Lung microvascular endothelial cell (primary cell): Measurements from ENCODE around the gene CRIM1. TPM values are rescaled to one million over a fixed set of nuclear protein-coding genes. Genes with fewer than 3 reads are reported as not detected.
"Not testable (repeated sequence)": the region's sequence is repeated elsewhere in the genome, so short reads cannot be mapped to it uniquely, and the experiment has no call there.

ENCODE experiments used
- DNase-seq, 2 donors: peaks; one replicate each; pipeline versions ENCODE4 v3.0.0 to v3.0.0-alpha.2; 2010; ENCODE audit warnings: low read depth in 2 of 2
- total RNA-seq: library from RNA; depleted of rRNA; stranded (reverse); fragments of >200 nt; gene quantifications from 2 replicates; pipeline ENCODE4 v1.2.1, GENCODE V29; 2014

Gene CRIM1, protein sequence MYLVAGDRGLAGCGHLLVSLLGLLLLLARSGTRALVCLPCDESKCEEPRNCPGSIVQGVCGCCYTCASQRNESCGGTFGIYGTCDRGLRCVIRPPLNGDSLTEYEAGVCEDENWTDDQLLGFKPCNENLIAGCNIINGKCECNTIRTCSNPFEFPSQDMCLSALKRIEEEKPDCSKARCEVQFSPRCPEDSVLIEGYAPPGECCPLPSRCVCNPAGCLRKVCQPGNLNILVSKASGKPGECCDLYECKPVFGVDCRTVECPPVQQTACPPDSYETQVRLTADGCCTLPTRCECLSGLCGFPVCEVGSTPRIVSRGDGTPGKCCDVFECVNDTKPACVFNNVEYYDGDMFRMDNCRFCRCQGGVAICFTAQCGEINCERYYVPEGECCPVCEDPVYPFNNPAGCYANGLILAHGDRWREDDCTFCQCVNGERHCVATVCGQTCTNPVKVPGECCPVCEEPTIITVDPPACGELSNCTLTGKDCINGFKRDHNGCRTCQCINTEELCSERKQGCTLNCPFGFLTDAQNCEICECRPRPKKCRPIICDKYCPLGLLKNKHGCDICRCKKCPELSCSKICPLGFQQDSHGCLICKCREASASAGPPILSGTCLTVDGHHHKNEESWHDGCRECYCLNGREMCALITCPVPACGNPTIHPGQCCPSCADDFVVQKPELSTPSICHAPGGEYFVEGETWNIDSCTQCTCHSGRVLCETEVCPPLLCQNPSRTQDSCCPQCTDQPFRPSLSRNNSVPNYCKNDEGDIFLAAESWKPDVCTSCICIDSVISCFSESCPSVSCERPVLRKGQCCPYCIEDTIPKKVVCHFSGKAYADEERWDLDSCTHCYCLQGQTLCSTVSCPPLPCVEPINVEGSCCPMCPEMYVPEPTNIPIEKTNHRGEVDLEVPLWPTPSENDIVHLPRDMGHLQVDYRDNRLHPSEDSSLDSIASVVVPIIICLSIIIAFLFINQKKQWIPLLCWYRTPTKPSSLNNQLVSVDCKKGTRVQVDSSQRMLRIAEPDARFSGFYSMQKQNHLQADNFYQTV
- 420 and 583 TPM in 2 replicates for total RNA-seq

DNA sequence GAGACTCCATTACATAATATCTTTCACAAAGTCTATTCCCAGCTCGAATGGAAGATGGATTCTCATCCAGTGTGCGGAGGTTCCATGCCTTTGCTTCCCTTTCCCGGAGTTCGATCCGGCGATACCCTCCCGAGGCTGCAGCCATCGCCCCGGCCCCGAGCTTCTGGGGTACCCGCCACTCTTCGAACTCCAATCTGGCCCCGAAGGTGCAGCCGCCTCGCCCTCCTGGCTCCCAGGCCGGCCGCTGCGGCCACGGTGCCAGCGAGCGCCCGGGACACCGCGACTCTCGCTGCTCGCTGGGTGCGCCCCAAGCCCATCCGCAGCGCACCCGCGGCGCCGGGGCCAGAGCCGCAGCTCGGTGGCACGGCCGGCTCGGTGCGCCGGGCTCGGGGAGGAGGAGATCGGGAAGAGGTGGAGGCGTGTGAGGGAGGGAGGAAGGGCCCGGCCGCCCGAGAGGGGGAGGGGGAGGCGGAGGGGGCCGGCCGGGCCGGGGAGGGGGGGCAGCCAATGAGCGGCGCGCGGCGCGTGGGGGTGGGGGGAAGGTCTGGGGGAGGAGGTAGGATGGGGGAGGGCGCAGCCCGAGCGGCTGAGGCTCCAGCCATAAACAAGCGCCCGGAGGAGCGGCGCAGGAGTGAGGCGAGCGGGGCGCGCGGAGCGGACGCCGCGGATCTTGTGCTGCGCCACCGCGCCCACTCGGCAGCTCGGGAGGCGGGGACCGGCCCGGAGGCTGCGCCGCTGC, at the start of gene CRIM1:
Gene CRIM1, plus strand, starts transcription at position 628 of the 739 bp plus-strand sequence. CDS start 515 bp downstream, outside the sequence.
- peak; percentile 95 for DNase-seq

DNA sequence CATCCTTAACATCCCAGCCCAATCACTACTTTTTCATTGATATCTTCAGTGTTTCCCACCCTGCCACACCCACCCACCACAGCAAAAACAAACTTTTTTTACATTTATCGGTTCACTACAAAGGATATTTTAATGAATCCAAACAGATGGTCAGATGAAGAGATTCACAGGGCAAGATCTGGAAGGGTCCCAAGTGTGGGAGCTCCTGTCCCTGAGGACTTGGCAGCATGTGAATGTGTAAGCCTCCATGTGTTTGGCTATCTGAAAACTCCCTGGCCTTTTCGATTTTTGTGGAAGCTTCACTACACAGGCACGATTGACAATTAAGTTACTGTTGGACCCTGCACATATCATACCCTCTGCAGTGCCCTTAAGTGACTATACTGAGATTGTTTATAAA, 48.1 kb upstream of the CRIM1 start:
- no peak for DNase-seq

DNA sequence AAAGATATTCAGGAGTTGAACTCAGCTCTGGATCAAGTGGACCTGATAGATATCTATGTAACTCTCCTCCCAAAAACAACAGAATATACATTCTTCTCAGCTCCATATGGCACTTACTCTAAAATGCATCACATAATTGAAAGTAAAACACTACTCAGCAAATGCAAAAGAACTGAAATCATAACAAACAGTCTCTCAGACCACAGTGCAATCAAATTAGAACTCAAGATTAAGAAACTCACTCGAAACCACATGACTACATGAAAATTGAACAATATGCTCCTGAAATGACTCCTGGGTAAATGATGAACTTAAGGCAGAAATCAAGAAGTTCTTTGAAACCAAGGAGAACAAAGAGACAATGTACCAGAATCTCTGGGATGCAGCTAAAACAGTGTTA, 45.1 kb upstream of the CRIM1 start:
- DNase-seq: not testable (repeated sequence)

DNA sequence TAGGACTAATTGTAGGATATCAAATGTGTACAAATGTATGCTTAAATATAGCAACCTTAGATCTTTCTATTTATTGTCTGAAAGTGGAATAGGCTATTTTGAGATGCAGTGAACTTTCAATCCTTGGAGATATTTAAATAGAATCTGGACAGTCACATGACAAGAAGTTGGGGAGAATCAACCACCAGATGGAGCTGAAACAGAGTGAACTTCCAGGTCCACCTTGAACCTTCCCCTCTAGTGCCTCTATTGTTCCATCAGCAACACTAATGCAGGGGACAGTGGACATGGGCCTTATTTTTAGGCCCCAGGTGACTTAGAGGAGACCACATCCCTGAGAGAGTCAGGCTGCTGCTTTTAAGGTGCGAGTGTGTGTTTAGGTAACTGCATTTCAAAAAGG, 37.0 kb upstream of the CRIM1 start:
- peak; percentile 12 to 26 for DNase-seq

DNA sequence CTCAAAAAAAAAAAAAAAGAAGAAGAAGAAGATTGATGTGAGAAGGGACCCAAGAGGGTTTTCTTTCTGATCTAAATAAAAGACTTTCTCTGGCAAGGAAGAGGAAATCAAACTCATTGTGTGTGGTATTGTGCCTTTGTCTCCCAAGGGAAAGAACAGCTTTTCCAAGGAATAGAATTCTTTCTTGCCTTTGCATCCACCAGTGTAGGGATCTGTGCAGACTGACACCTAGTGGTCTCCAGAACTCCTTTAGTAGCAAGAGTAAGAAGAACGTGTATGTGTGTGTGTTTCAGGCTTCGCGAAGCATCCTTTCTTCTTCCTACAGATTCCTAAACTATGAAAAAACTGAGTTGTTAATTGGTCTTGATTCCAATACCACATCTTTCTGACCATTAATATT, 33.5 kb upstream of the CRIM1 start:
- peak; percentile 42 to 77 for DNase-seq

DNA sequence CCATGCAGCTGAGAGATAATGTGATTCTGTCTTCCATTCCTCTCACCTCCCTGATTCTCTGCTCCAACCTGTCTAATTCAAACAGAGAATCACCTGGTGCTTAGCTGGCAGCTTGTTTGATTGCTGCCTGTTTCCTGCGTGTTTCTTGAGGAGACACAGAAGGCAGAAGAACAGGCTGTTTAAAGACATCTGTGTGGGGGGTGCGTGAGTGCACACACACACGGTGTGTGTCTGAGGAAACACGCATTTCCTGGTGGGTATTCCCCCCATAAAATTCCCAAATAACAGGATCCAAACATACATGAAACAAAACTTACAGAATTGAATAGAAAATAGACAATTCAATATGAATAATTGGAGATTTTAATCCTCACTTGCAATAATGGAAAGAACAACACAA, 29.3 kb upstream of the CRIM1 start:
- DNase-seq: peak; percentile 2 to 69

DNA sequence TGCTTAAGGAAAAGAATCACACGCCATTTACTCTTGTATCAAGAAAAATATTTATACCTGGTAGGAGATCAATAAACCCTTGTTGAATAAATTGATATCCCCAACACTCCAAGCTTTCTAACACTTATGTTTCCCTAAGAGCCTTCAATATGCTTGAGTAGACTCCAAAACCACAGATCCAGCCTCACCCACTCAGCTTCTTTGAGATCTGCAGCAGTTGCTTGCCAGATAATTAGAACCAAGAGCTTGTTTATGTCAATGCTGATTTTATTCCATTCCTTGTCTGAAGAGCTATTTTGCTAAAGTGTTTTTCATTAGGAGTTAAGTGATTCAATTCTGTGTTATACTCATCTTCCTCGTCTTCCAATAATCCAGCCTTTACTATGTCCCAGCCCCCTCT, 26.3 kb upstream of the CRIM1 start:
- no peak for DNase-seq

DNA sequence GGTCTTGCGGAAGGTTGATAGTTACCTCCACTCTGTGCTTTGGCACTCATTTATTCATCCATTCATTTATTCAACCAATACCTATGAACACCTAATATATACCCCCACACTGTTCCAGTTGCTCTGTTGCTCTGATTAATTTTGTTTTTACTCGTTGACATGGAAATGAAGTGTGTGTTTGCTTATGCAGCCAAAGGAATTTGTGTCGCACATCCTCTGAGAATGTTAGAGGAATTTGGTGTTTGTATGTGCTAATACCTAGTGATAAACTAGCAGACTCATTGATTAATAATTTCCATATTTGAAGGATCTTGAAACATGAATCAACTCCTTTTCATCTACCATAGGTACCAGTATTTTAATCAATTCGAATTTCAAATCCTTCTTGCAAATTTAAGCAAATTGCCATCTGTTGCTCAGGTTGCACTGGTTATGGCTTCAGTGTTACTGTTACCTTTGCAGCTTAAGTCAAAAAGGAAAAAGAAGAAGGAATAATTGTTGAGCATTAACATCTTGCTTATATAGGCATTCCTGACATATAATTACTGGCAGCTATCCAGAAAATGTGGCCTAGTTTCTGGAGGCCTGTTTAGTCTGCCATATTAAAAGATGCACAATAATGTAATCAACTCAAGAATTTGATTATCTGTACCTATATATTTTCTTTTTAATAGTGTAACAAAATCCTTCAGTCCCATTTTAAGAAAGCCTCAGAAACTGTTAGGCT, 25.7 kb upstream of the CRIM1 start:
- DNase-seq: peak in 1 of 2 donors; percentile 68

DNA sequence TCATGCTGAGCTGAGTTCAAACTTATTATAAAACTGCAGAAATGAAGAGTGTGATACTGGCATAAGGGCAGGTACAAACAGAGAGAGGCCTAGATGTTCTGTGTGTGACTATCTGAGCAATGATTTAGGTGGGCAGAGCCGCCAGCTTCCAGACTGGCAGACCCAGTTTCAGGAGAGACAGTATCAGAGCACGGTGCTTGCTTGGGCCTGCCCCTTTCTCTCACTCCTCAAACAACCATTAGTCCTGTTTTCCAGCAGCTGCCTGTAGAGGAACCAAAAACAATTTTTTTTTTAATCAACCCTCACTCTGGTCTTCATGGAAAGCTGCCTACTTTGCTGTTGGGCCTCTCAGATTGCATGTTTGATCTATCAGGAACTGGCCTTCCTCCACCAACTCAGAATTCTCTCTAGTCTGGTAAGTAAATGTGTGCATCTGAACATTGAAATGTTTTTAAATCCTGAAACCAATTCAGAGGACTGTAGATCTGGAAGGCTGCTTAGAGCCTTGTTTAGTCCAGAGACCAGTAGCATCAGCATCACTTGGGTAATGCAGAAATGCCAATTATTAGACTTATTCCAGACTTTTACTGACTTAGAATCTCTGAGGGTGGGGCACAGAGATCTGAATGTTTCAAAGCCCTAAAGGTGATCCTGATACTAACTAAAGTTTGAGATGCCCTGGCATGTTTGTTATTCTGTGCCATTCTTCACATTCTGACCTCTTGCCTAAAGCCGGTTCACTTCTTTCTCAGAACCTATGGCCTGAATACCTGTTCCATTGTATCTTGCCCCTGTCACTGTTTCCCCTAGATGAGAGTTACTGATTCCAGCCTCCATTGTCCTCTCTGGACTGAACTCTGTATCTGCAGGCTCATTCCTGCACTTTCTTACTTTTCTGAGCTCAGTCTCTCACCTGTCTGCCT, 24.8 kb upstream of the CRIM1 start:
- no peak for DNase-seq

DNA sequence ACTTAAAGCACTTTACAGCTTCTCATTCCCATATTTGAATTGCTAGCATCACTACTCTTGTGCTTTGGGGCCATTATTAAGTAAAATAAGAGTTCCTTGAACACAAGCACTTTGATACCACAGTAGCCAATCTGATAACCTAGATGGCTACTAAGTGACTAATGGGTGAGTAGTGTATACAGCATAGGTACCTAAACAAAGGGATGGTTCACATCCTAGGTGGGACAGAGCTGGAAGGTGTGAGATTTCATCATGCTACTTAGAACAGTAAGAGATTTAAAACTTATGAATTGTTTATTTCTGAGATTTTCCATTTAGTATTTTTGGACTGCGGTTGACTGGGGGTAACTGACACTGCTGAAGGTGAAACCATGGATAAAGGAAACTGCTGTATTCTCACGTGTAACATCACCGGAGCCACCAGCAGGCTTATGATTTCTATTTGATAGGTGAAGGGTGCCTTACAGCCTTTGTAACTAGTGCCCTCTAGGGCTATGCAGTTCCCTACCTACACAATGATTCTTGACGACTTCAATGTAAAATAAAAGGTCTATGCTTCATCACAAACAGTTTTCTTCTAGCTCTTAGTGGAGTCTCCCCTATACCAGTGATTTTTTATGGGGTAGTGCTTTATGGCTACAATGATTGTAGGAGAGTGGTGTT, 22.1 kb upstream of the CRIM1 start:
- no peak for DNase-seq

DNA sequence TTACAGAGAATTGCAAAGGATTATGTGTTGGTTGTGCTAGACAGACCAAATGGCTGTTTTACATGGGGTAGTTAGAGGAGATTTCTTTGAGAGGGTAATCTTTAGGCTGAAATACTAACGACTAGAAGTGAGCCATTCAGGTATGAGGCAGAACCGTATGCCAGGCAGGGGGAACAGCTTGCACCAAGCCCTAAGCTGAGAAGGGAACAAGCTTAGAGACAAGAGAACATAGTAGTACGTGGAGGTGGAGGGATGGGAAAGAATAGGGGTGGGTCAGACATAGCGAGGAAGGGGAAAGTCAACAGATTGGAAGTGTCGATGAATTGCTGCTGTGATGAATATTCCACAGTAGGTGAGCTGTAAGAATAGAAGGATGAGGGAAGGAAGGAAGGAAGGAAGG, 20.0 kb upstream of the CRIM1 start:
- no peak for DNase-seq

DNA sequence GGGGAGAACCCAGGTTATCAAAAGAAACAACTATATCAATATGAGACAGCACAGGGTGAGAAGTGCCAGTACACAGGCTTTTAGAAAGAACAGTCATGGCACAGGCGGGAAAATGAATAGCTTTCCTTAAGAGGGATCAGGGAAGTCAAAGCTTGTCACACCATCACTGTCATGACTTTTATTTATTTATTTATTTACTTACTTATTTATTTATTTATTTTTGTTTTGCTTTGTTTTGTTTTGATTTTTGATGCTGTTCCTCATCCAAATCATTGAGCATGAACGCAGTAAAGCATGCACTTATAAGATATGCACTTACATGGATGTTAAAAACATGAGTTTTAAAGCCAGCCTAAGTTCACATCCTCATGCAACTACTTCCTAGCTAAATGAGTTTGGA, 19.3 kb upstream of the CRIM1 start:
- DNase-seq: no peak

DNA sequence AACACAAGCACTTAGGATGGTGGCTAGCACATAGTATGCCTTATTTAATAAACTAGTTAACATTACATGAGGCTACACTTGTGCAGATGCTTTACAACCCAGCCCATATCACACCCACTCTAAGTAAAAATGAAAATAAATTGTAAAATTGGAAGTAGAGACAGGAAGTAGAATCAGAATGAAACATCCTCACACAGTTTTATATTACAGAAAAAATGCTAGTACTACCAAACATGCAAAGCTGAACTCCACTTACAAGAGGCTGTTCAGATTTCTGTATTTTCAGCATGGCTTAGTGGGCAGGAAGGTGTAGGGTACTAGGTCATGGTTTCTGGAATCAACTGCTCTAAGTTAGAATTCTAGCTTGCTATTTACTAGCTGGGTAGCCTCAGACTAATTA, 18.2 kb upstream of the CRIM1 start:
- no peak for DNase-seq

DNA sequence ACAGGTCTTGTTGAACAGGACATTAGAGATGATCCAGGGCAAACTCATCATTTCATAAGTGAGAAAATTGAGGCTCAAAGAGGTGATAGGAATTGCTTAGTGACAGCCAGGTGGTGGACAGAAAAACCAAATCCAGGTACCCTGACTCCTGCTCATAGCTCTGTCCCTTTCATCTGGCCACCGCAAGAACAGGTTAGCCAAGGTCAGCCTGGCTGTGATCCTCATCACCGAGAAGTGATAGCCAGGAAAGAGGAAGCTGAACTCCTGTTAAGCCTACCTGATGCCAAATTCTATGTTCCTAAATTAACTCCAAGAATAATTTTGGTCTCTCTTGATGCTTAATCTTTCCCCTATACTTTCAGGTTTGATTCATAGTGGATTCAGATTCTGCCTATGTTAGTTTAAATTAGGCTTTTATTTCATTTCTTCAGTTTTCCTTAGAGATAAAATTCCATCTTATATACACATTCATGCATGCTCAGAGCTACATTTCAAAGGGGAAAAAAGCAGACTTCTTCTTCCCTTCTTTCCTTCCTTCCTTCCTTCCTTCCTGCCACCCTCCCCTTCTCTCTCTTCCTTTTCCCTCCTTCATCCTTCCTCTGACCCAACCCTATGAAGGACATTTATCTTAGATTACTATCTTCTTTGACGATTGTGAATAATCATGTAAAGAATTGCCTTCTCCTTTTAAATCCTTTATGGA, 17.3 kb upstream of the CRIM1 start:
- no peak for DNase-seq

DNA sequence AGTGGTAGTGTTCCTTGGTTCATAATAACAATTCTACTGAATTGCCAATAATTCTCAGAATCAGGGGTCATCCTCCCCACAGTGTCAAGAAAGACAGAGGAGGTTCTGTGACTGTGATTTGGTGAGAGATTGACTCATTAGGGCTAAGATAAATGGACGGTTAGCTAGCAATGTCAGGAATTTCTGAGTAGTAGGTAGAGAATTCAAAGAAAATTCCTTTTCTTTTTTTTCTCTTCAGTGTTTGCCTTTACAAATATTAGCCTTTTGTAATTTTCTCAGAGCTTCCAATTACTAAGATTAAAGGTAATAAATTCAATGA, 16.8 kb upstream of the CRIM1 start:
- DNase-seq: peak in 1 of 2 donors; percentile 51

DNA sequence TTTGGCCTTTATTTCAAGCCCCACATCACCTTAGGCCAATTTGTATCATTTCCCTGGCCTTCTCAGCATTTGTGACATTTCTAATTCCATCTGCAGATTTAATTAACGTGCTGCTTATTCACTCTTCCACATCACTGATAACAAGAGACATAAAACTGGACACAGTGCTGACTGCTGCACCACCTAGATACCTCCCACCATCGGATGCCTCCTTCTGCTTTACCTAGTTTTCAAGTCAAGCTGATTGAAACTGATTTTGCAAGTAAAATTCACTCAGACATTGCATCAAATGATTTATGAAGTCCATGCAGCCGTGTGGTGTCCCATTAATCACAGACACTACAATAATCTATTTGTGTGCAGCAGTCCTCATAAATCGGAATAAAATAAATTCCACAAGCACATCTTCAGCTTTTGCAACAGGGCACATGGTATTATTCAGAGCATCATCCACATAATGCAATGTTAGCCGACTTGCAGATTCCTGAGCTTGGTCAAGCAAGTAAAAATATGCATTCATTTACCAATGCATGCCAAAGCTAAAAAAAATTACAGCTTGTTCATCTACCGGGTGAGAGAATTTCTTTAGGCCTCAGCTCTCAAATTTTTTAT, 15.9 kb upstream of the CRIM1 start:
- DNase-seq: no peak

DNA sequence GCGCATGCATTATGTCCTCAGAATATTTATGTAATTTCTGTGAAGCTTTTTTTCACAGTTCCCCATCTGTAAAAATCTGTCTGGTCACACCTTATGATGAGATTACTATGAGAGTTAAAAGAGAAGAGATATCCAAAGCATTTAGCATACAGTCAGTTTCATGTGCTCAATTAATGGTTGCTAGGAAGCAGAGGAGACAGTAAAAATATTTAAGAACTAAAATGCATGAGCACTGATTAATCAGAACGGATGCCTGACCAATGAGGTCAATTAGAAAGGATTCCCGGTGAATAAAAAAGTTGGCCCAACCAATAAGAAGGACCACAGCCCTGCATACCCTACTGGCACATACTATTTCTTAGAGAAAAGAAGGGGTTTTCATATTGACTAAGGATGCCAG, 12.0 kb upstream of the CRIM1 start:
- DNase-seq: no peak

DNA sequence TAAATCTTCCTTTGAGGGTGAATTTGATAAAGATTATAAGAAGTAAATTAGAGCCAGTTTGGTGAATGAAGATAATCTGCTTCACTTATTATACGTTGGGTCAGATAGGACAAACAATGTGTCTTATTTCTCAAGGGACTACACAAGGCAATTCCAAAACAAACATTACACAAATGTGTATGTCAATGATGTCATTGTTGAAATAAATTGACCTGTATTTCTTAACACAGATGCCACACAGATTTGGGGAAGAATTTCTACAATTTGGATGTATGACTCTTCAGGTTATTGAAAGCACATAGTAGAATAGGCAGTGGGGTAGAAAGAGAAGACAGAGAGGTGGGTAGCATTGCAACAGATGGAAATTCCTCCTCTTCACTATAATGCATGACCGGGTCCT, 6.9 kb upstream of the CRIM1 start:
- DNase-seq: no peak
